ENCODE data around the gene FAM217B.

The FAM217B gene

GRCh38 chr20:59984541-59984940, 44.4 kb downstream of the FAM217B start:
- H3K27ac Mint-ChIP-seq: no peak overlapping the region
- no peak for ATAC-seq
- H3K4me3 Mint-ChIP-seq: no peak overlapping the region
- H3K36me3 Mint-ChIP-seq: no peaks in the 10 kb centered on the region
- no peaks in the 10 kb centered on the region for H3K4me1 Mint-ChIP-seq
- no peaks in the 10 kb centered on the region for H3K9me3 Mint-ChIP-seq
- DNase-seq (ENCODE audit: low spot score in 2 of 2): no peak

DNA sequence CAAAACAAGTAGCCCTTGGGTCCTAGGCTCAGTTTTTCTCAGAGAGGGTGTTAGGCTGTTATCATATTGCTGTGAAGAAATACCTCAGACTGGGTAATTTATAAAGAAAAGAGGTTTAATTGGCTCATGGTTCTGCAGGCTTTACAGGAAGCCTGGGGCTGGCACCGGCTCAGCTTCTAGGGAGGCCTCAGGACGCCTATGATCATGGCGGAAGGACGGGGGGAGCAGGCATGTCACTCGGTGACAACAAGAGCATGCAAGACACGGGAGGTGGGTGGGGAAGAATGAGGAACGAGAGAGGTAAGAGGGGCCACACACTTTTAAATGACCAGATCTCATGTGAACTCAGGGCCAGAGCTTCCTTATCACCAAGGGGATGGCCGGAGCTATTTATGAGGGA, 45.0 kb downstream of the FAM217B start:
- Mint-ChIP-seq H3K27ac (no peak overlapping the region), H3K4me3 (no peak overlapping the region), H3K36me3 (no peaks in the 10 kb centered on the region), H3K9me3 (no peaks in the 10 kb centered on the region), H3K4me1 (no peaks in the 10 kb centered on the region)
- ATAC-seq (no peak), DNase-seq (ENCODE audit: low spot score in 2 of 2) (no peak)

DNA sequence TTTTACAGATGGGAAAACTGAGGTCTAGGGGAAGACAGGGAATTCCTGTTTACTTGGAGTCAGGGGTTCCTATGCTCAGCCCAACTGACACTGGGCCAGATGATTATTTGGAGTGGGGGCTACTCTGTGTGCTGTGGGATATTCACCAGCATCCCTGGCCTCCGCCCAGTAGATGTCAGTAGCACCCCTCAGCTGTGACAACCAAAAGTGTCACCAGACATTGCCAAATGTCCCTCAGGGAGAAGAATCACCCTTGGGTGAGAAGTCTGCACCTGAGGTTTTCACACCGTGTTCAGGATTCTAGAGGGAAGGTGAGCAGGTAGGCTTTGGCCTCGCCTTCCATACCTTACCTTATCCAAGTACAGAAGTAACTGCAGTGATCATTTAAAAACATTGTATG, 45.7 kb downstream of the FAM217B start:
- DNase-seq (ENCODE audit: low spot score in 2 of 2): no peak
- H3K4me1 Mint-ChIP-seq: no peaks in the 10 kb centered on the region
- no peak overlapping the region for H3K4me3 Mint-ChIP-seq
- H3K36me3 Mint-ChIP-seq: no peaks in the 10 kb centered on the region
- ATAC-seq: peak; percentile 39
- no peak overlapping the region for H3K27ac Mint-ChIP-seq
- H3K9me3 Mint-ChIP-seq: no peaks in the 10 kb centered on the region

GRCh38 chr20:59987135-59987534, 46.9 kb downstream of the FAM217B start:
- ATAC-seq: no peak
- Mint-ChIP-seq H3K4me3 (no peak overlapping the region), H3K9me3 (no peaks in the 10 kb centered on the region), H3K4me1 (no peaks in the 10 kb centered on the region), H3K27ac (peak overlapping the region; percentile 13), H3K36me3 (no peaks in the 10 kb centered on the region)
- DNase-seq (ENCODE audit: low spot score in 2 of 2): no peak

DNA sequence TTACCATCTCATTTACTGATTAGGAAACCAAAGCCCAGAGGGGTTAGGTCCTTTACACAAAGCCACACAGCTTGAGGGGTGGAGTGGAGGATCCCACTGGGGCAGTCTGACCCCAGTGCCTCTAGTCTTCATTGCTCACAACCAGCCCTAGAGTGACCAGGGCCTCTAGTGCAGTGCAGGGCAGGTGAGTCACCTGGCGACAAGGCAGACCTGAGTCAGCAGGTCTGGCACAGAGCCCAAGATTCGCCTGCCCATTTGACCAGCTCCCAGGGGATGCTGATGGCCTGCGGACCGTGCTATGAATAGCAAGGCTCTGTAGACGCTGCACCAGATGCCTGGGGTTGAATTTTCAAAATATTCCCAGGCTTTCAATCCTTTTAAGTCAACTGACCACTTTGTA, 48.0 kb downstream of the FAM217B start:
- Mint-ChIP-seq H3K27ac (no peak overlapping the region), H3K4me3 (no peak overlapping the region), H3K36me3 (no peaks in the 10 kb centered on the region), H3K4me1 (no peaks in the 10 kb centered on the region), H3K9me3 (no peaks in the 10 kb centered on the region)
- DNase-seq (ENCODE audit: low spot score in 2 of 2) (no peak), ATAC-seq (no peak)

- H3K4me3 Mint-ChIP-seq: no peak overlapping the region
- ATAC-seq: no peak
- H3K4me1 Mint-ChIP-seq: no peaks in the 10 kb centered on the region
- no peak for DNase-seq (ENCODE audit: low spot score in 2 of 2)
- H3K36me3 Mint-ChIP-seq: no peaks in the 10 kb centered on the region
- H3K27ac Mint-ChIP-seq: no peak overlapping the region
- H3K9me3 Mint-ChIP-seq: no peaks in the 10 kb centered on the region
These were observed 52.4 kb downstream of the FAM217B start for GRCh38 chr20:59992526-59993084.

GRCh38 chr20:59993736-59994430, 53.7 kb downstream of the FAM217B start:
- Mint-ChIP-seq H3K9me3 (no peaks in the 10 kb centered on the region), H3K4me3 (no peak overlapping the region), H3K4me1 (no peaks in the 10 kb centered on the region), H3K27ac (no peak overlapping the region), H3K36me3 (no peaks in the 10 kb centered on the region)
- ATAC-seq (no peak), DNase-seq (ENCODE audit: low spot score in 2 of 2) (peak in 1 of 2 donors; percentile 36)

DNA sequence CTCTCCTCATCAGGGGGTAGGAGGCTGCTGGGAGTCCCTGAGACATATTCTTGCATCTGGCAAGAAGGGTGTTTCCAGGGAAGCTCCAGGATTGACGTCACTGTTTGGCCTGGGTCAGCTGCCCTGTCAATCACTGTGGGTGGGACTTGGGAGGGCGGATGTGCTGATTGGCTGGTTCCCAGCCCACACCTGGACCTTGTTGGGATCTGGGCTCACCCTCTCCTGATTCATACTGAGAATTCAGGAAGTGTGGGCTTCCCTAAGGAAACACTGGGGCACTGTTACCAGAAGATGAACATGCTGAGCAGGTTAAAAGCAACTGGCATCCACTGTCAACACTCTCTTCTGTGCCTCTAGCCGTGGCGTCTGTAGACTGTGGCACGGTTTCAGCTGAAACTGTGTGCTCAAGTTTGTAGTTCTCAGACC, 54.5 kb downstream of the FAM217B start:
- no peak overlapping the region for H3K4me3 Mint-ChIP-seq
- no peak for ATAC-seq
- no peak overlapping the region for H3K27ac Mint-ChIP-seq
- no peaks in the 10 kb centered on the region for H3K9me3 Mint-ChIP-seq
- no peaks in the 10 kb centered on the region for H3K4me1 Mint-ChIP-seq
- DNase-seq (ENCODE audit: low spot score in 2 of 2): peak in 1 of 2 donors; percentile 7
- H3K36me3 Mint-ChIP-seq: no peaks in the 10 kb centered on the region

- no peak overlapping the region for H3K27ac Mint-ChIP-seq
- ATAC-seq: no peak
- H3K36me3 Mint-ChIP-seq: no peaks in the 10 kb centered on the region
- H3K9me3 Mint-ChIP-seq: no peaks in the 10 kb centered on the region
- no peak for DNase-seq (ENCODE audit: low spot score in 2 of 2)
- no peaks in the 10 kb centered on the region for H3K4me1 Mint-ChIP-seq
- no peak overlapping the region for H3K4me3 Mint-ChIP-seq
These were observed 55.9 kb downstream of the FAM217B start for GRCh38 chr20:59996108-59996507.

- peak in 1 of 2 donors; percentile 12 for DNase-seq (ENCODE audit: low spot score in 2 of 2)
- no peaks in the 10 kb centered on the region for H3K9me3 Mint-ChIP-seq
- no peak for ATAC-seq
- H3K4me1 Mint-ChIP-seq: no peaks in the 10 kb centered on the region
- H3K27ac Mint-ChIP-seq: no peak overlapping the region
- no peak overlapping the region for H3K4me3 Mint-ChIP-seq
- no peaks in the 10 kb centered on the region for H3K36me3 Mint-ChIP-seq
These were observed 57.7 kb downstream of the FAM217B start for GRCh38 chr20:59997896-59998295.

All from stimulated activated effector memory CD8-positive, alpha-beta T cell treated with anti-CD3 and anti-CD28 coated beads, Interleukin-12 subunit alpha, Interleukin-12 subunit beta, amount 100 ng/mL, for 72 hours (primary cell).